ENCODE data around the gene CDCA7L.

DNA sequence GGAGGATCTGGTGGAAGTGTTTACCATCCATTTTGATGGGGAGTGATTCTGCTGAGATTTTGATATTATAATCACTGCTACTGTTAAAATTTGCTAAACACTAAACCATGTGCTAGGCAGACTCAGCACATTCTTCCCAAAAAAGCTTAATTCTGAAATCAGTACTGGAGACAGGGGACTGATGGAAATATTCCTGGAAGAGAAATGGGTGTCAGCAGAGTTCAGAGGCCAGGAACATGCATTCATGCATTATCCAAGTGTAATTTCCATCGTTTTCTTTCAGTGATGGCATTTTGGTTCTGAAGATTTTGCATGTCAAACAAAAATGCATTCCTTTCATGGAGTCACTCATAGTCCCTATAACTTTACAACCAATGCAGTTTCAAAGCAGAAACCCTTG, 79.0 kb downstream of the CDCA7L start:
- no peak for TF ChIP-seq CTCF (IDR thresholded peaks at IDR 0.05; ENCODE audit: low read depth, low read length)
- no peak for TF ChIP-seq EZH2phosphoT487 (IDR thresholded peaks at IDR 0.05; ENCODE audit: low read depth)
